Suprapubic skin (tissue), 4 donors: ENCODE measurements around the gene TSACC. TPM values are rescaled to one million over a fixed set of nuclear protein-coding genes. Genes with fewer than 3 reads are reported as not detected.

Experiments used
- DNase-seq, 2 donors: peaks; one replicate each; pipeline ENCODE4 v3.0.0-alpha.2; 2019; ENCODE audit warnings: low spot score in 2 of 2
- H3K27ac ChIP-seq: fragments of 200-600 bp; sonication (generic); one replicate; pipeline ENCODE4 v1.5.1; 2019
- H3K27me3 ChIP-seq: fragments of 200-600 bp; sonication (generic); one replicate; pipeline ENCODE4 v1.5.1; 2019
- H3K36me3 ChIP-seq: fragments of 200-600 bp; sonication (generic); one replicate; pipeline ENCODE4 v1.5.1; 2019
- H3K4me1 ChIP-seq: fragments of 200-600 bp; sonication (generic); one replicate; pipeline ENCODE4 v1.5.1; 2019
- H3K4me3 ChIP-seq: fragments of 200-600 bp; sonication (generic); one replicate; pipeline ENCODE4 v1.5.1; 2019; ENCODE audit warnings: mild to moderate bottlenecking
- H3K9me3 ChIP-seq: fragments of 200-600 bp; sonication (generic); one replicate; pipeline ENCODE4 v1.5.1; 2019
- CTCF ChIP-seq, 2 donors: fragments of 200-600 bp in 1 of 2; fragments of 450-650 bp in 1 of 2; sonication (generic) in 1 of 2; IDR thresholded peaks; one replicate each; pipeline ENCODE4 v1.5.1; 2016 to 2019; ENCODE audit warnings: antibody characterized with exemption in 2 of 2, mild to moderate bottlenecking in 1 of 2, moderate library complexity in 1 of 2
- EP300 ChIP-seq: sonication (generic); formaldehyde crosslinking; IDR thresholded peaks from one replicate; pipeline ENCODE4 v1.6.1; 2017; ENCODE audit warnings: antibody characterized with exemption
- POLR2A ChIP-seq, 2 donors: fragments of 450-650 bp; IDR thresholded peaks; one replicate each; pipeline ENCODE4 v1.6.1; 2017; ENCODE audit warnings: antibody characterized with exemption in 2 of 2, mild to moderate bottlenecking in 2 of 2, moderate library complexity in 2 of 2
- POLR2AphosphoS5 ChIP-seq, 3 donors: sonication (generic); formaldehyde crosslinking; IDR thresholded peaks; one replicate each; pipeline ENCODE4 v1.6.1; 2017; ENCODE audit warnings: antibody characterized with exemption in 3 of 3
- WGBS: methylation state at CpG from one replicate; pipeline ENCODE4 v1.1.5; 2018; 5-methylcytosine and 5-hydroxymethylcytosine counted together
- total RNA-seq, 4 donors: library from RNA; depleted of rRNA; stranded (reverse); fragments of >200 nt; gene quantifications; one replicate each; pipeline ENCODE4 v1.1.0, GENCODE V29; 2016

Gene TSACC
- total RNA-seq, 4 donors from 2014 or later: not detected

- TF ChIP-seq POLR2A (IDR thresholded peaks at IDR 0.05) (no peak), POLR2AphosphoS5 (IDR thresholded peaks at IDR 0.05) (no peak), CTCF (IDR thresholded peaks at IDR 0.05) (no peak), EP300 (no peak)
- Histone ChIP-seq H3K36me3 (no peaks in the 10 kb centered on the region), H3K9me3 (no peaks in the 10 kb centered on the region), H3K27me3 (peaks cover 60% of the 10 kb centered on the region), H3K4me1 (peaks cover 7% of the 10 kb centered on the region), H3K27ac (no peak overlapping the region), H3K4me3 (no peak overlapping the region)
- WGBS: 80% methylated on average over 7 of the region's 8 CpGs
- DNase-seq: no peak
Measured at GRCh38 chr1:156391701-156392100, 53.4 kb downstream of the TSACC start.

- Histone ChIP-seq H3K27me3 (peaks cover 53% of the 10 kb centered on the region), H3K4me3 (no peak overlapping the region), H3K36me3 (no peaks in the 10 kb centered on the region), H3K27ac (no peak overlapping the region), H3K4me1 (peaks cover 7% of the 10 kb centered on the region), H3K9me3 (no peaks in the 10 kb centered on the region)
- no peak for DNase-seq
- 85% methylated on average over 13 of the region's 13 CpGs for WGBS
- TF ChIP-seq CTCF (IDR thresholded peaks at IDR 0.05) (no peak), EP300 (no peak), POLR2AphosphoS5 (IDR thresholded peaks at IDR 0.05) (no peak)
Measured at GRCh38 chr1:156392452-156392853, 54.1 kb downstream of the TSACC start.

- Histone ChIP-seq H3K36me3 (no peaks in the 10 kb centered on the region), H3K4me1 (peaks cover 6% of the 10 kb centered on the region), H3K27me3 (peaks cover 47% of the 10 kb centered on the region), H3K9me3 (no peaks in the 10 kb centered on the region), H3K4me3 (no peak overlapping the region), H3K27ac (no peak overlapping the region)
- TF ChIP-seq EP300 (no peak), POLR2A (IDR thresholded peaks at IDR 0.05) (no peak), POLR2AphosphoS5 (IDR thresholded peaks at IDR 0.05) (no peak), CTCF (IDR thresholded peaks at IDR 0.05) (no peak)
- no peak for DNase-seq
Measured at GRCh38 chr1:156393095-156393494, 54.8 kb downstream of the TSACC start.

GRCh38 chr1:156394082-156394481, 55.8 kb downstream of the TSACC start:
- no peak for DNase-seq
- no peak for TF ChIP-seq CTCF (IDR thresholded peaks at IDR 0.05)
- no peak for TF ChIP-seq POLR2AphosphoS5 (IDR thresholded peaks at IDR 0.05)
- no peak for TF ChIP-seq EP300
- TF ChIP-seq POLR2A (IDR thresholded peaks at IDR 0.05): no peak
- H3K9me3 ChIP-seq: no peaks in the 10 kb centered on the region
- H3K27me3 ChIP-seq: peaks cover 37% of the 10 kb centered on the region
- H3K4me1 ChIP-seq: no peaks in the 10 kb centered on the region
- WGBS: 90% methylated on average over 9 of the region's 9 CpGs
- H3K27ac ChIP-seq: no peak overlapping the region
- no peak overlapping the region for H3K4me3 ChIP-seq
- no peaks in the 10 kb centered on the region for H3K36me3 ChIP-seq

- Histone ChIP-seq H3K4me3 (no peak overlapping the region), H3K36me3 (no peaks in the 10 kb centered on the region), H3K4me1 (no peaks in the 10 kb centered on the region), H3K27me3 (peaks cover 28% of the 10 kb centered on the region), H3K9me3 (no peaks in the 10 kb centered on the region), H3K27ac (no peak overlapping the region)
- WGBS: 80% methylated on average over 16 of the region's 16 CpGs
- no peak for DNase-seq
- TF ChIP-seq POLR2A (IDR thresholded peaks at IDR 0.05) (no peak), POLR2AphosphoS5 (IDR thresholded peaks at IDR 0.05) (no peak), EP300 (no peak), CTCF (IDR thresholded peaks at IDR 0.05) (no peak)
Measured at GRCh38 chr1:156394835-156395461, 56.6 kb downstream of the TSACC start.

Other genes starting within 250 kb of the TSACC start
- 100 to 1,000 TPM; 574 to 977 (median 714) TPM for gene LMNA, start 223.8 kb upstream of the TSACC start, total RNA-seq
- gene SEMA4A, start 184.9 kb upstream of the TSACC start, total RNA-seq: 10 to 100 TPM; 43.8 to 61.2 (median 50.2) TPM
- gene SLC25A44, start 144.4 kb upstream of the TSACC start, total RNA-seq: 10 to 100 TPM; 15.1 to 20.4 (median 17.2) TPM
- 10 to 100 TPM; 42.7 to 74.3 (median 70.1) TPM for gene PMF1, start 125.5 kb upstream of the TSACC start, total RNA-seq
- gene BGLAP, start 96.3 kb upstream of the TSACC start, total RNA-seq: 1 to 10 TPM in 2 of 4 donors, not detected in 2; 1.2 to 4.4 TPM
- gene PAQR6, start 90.5 kb upstream of the TSACC start, total RNA-seq: 10 to 100 TPM in 1 of 4 donors, 1 to 10 TPM in 3; 4.5 to 18.5 (median 7.2) TPM
- 100 to 1,000 TPM in 1 of 4 donors, 10 to 100 TPM in 3; 68.0 to 170 (median 76.6) TPM for gene SMG5, start 55.7 kb upstream of the TSACC start, total RNA-seq
- gene TMEM79, start 54.2 kb upstream of the TSACC start, total RNA-seq: 100 to 1,000 TPM in 2 of 4 donors, 10 to 100 TPM in 2; 81.0 to 120 (median 97.5) TPM
- gene GLMP, start 42.8 kb upstream of the TSACC start, total RNA-seq: 10 to 100 TPM; 35.5 to 78.1 (median 42.8) TPM
- gene VHLL, start 39.2 kb upstream of the TSACC start, total RNA-seq: not detected
- 100 to 1,000 TPM in 3 of 4 donors, 10 to 100 TPM in 1; 91.4 to 198 (median 149) TPM for gene CCT3, start 234 bp upstream of the TSACC start, total RNA-seq
- gene RHBG, start 30.7 kb downstream of the TSACC start, total RNA-seq: 10 to 100 TPM in 1 of 4 donors, 1 to 10 TPM in 3; 7.4 to 14.8 (median 8.1) TPM
- 10 to 100 TPM; 61.7 to 73.5 (median 67.1) TPM for gene MEF2D, start 162.2 kb downstream of the TSACC start, total RNA-seq
- gene IQGAP3, start 234.0 kb downstream of the TSACC start, total RNA-seq: 1 to 10 TPM; 2.2 to 5.7 (median 4.5) TPM
- gene TTC24, start 241.2 kb downstream of the TSACC start, total RNA-seq: not detected